ENCODE measurements around the gene RBM23. TPM values are rescaled to one million over a fixed set of nuclear protein-coding genes. Genes with fewer than 3 reads are reported as not detected.

RBM23 gene
- total and polyA plus RNA-seq, 10 of the 15 experiments (the other 5 are each of a cell fraction or from before 2014, with no cell fraction given), result 54.0 to 72.6 (median 61.3) TPM

DNA sequence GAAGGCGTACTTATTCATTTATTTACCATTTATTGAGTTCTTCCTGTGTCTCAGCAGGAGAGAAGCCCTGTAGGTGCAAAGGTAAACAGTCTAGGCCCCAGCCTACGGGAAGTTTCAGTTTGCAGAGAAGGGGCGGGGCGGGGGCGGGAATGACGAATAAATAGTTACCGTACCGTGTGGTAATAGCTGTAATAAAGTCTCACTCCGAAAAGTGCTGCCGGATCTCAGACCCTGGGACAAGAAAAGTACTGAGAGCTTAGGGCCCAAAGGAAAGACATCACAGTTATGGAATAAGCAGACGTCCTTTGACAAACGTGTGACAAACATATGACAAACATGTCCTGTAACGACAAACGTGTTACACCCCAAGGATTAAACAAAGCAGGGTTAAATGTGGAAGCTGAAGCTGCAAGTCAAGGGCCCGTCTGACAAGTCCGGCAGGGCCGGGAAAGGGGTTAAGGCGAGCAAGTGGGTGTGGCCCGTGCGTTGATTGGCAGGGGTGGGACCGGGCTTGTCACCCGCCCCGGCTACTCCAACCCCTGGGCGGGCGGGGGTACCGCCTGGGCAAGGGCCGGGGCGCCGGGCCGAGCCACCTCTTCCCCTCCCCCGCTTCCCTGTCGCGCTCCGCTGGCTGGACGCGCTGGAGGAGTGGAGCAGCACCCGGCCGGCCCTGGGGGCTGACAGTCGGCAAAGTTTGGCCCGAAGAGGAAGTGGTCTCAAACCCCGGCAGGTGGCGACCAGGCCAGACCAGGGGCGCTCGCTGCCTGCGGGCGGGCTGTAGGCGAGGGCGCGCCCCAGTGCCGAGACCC is 47.5 kb downstream of the RBM23 start, which contains the start of gene LRP10 (continued):
- TF ChIP-seq, protein P1, sequence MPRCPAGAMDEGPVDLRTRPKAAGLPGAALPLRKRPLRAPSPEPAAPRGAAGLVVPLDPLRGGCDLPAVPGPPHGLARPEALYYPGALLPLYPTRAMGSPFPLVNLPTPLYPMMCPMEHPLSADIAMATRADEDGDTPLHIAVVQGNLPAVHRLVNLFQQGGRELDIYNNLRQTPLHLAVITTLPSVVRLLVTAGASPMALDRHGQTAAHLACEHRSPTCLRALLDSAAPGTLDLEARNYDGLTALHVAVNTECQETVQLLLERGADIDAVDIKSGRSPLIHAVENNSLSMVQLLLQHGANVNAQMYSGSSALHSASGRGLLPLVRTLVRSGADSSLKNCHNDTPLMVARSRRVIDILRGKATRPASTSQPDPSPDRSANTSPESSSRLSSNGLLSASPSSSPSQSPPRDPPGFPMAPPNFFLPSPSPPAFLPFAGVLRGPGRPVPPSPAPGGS (IDR thresholded peaks at IDR 0.05; ENCODE audit: borderline replicate concordance, insufficient read depth, low read depth, low read length, poor library complexity, severe bottlenecking), result no peak
- TF ChIP-seq, protein P2, sequence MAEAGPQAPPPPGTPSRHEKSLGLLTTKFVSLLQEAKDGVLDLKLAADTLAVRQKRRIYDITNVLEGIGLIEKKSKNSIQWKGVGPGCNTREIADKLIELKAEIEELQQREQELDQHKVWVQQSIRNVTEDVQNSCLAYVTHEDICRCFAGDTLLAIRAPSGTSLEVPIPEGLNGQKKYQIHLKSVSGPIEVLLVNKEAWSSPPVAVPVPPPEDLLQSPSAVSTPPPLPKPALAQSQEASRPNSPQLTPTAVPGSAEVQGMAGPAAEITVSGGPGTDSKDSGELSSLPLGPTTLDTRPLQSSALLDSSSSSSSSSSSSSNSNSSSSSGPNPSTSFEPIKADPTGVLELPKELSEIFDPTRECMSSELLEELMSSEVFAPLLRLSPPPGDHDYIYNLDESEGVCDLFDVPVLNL (IDR thresholded peaks at IDR 0.05; ENCODE audit: low read depth, low read length), result 0 out of 2 replicates have a peak, but pooled peaks have one; percentile 8
- TF ChIP-seq ZNF24 (IDR thresholded peaks at IDR 0.05) (no peak), POU2F2 (IDR thresholded peaks at IDR 0.05; ENCODE audit: borderline replicate concordance, low read depth, low read length) (peak; percentile 7; the same call in 2 of the 3 replicates), ZNF217 (IDR thresholded peaks at IDR 0.05) (no peak), EP300 (IDR thresholded peaks at IDR 0.05; ENCODE audit: borderline replicate concordance in 1 of 2, control insufficient read depth in 1 of 2, low read depth in 2 of 2, low read length in 2 of 2) (0 out of 4 replicates have a peak, but pooled peaks of 1 of the 2 experiments have one; percentile 14), TCF7 (IDR thresholded peaks at IDR 0.05; ENCODE audit: borderline replicate concordance) (no peak; the same call in 1 of the 2 replicates), ATF7 (IDR thresholded peaks at IDR 0.05; ENCODE audit: low read depth) (peak; percentile 64; the same call in 1 of the 2 replicates), ZNF274 (IDR thresholded peaks at IDR 0.05; ENCODE audit: insufficient read depth, insufficient read length) (no peak), POLR2AphosphoS2 (IDR thresholded peaks at IDR 0.05; ENCODE audit: low read depth, low read length) (peak; percentile 84), POLR2A (IDR thresholded peaks at IDR 0.05; ENCODE audit: low read depth, low read length) (peak; percentile 80), BRCA1 (IDR thresholded peaks at IDR 0.05; ENCODE audit: low read depth, low read length) (no peak)
- TF ChIP-seq, protein P3, sequence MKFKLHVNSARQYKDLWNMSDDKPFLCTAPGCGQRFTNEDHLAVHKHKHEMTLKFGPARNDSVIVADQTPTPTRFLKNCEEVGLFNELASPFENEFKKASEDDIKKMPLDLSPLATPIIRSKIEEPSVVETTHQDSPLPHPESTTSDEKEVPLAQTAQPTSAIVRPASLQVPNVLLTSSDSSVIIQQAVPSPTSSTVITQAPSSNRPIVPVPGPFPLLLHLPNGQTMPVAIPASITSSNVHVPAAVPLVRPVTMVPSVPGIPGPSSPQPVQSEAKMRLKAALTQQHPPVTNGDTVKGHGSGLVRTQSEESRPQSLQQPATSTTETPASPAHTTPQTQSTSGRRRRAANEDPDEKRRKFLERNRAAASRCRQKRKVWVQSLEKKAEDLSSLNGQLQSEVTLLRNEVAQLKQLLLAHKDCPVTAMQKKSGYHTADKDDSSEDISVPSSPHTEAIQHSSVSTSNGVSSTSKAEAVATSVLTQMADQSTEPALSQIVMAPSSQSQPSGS (IDR thresholded peaks at IDR 0.05; ENCODE audit: low read length), result no peak; the same call in 1 of the 2 replicates
- TF ChIP-seq, protein P4, sequence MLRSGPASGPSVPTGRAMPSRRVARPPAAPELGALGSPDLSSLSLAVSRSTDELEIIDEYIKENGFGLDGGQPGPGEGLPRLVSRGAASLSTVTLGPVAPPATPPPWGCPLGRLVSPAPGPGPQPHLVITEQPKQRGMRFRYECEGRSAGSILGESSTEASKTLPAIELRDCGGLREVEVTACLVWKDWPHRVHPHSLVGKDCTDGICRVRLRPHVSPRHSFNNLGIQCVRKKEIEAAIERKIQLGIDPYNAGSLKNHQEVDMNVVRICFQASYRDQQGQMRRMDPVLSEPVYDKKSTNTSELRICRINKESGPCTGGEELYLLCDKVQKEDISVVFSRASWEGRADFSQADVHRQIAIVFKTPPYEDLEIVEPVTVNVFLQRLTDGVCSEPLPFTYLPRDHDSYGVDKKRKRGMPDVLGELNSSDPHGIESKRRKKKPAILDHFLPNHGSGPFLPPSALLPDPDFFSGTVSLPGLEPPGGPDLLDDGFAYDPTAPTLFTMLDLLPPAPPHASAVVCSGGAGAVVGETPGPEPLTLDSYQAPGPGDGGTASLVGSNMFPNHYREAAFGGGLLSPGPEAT (IDR thresholded peaks at IDR 0.05; ENCODE audit: low read depth), result peak; percentile 67; the same call in 1 of the 2 replicates
- TF ChIP-seq, protein P5, sequence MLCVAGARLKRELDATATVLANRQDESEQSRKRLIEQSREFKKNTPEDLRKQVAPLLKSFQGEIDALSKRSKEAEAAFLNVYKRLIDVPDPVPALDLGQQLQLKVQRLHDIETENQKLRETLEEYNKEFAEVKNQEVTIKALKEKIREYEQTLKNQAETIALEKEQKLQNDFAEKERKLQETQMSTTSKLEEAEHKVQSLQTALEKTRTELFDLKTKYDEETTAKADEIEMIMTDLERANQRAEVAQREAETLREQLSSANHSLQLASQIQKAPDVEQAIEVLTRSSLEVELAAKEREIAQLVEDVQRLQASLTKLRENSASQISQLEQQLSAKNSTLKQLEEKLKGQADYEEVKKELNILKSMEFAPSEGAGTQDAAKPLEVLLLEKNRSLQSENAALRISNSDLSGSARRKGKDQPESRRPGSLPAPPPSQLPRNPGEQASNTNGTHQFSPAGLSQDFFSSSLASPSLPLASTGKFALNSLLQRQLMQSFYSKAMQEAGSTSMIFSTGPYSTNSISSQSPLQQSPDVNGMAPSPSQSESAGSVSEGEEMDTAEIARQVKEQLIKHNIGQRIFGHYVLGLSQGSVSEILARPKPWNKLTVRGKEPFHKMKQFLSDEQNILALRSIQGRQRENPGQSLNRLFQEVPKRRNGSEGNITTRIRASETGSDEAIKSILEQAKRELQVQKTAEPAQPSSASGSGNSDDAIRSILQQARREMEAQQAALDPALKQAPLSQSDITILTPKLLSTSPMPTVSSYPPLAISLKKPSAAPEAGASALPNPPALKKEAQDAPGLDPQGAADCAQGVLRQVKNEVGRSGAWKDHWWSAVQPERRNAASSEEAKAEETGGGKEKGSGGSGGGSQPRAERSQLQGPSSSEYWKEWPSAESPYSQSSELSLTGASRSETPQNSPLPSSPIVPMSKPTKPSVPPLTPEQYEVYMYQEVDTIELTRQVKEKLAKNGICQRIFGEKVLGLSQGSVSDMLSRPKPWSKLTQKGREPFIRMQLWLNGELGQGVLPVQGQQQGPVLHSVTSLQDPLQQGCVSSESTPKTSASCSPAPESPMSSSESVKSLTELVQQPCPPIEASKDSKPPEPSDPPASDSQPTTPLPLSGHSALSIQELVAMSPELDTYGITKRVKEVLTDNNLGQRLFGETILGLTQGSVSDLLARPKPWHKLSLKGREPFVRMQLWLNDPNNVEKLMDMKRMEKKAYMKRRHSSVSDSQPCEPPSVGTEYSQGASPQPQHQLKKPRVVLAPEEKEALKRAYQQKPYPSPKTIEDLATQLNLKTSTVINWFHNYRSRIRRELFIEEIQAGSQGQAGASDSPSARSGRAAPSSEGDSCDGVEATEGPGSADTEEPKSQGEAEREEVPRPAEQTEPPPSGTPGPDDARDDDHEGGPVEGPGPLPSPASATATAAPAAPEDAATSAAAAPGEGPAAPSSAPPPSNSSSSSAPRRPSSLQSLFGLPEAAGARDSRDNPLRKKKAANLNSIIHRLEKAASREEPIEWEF (IDR thresholded peaks at IDR 0.05; ENCODE audit: insufficient replicate concordance, low read depth, low read length), result no peak

Measured in GM12878 (cell line).